ENCODE data around the gene EIPR1. TPM values are rescaled to one million over a fixed set of nuclear protein-coding genes. Genes with fewer than 3 reads are reported as not detected.

The EIPR1 gene
- polyA plus RNA-seq, 2 of the 4 experiments (the other 2 are of a cell fraction): 55.0 to 65.0 TPM

- 95% methylated on average over 6 of the region's 7 CpGs for WGBS (ENCODE audit: missing lambda C conversion rate)
- H3K4me1 ChIP-seq: no peaks in the 10 kb centered on the region
- no peak overlapping the region for H3K27ac ChIP-seq
- FAIRE-seq (no peak), DNase-seq (ENCODE audit: low read depth in 1 of 2, low spot score in 1 of 2) (no peak), ATAC-seq (no peak)
- ChIA-PET POLR2A (no interaction called here), CTCF (interaction anchor here (1.4 kb wide), 1 partner anchor 8 kb away, joined by 4 read pairs; no protein-coding TSS in a partner anchor)
- no peak overlapping the region for H3K4me3 ChIP-seq
- no peak for TF ChIP-seq ZNF302 (CRISPR knock-in tag; IDR thresholded peaks at IDR 0.05)
- TF ChIP-seq RCOR1 (IDR thresholded peaks at IDR 0.05; ENCODE audit: low read depth, low read length): no peak
- TF ChIP-seq, protein P1, sequence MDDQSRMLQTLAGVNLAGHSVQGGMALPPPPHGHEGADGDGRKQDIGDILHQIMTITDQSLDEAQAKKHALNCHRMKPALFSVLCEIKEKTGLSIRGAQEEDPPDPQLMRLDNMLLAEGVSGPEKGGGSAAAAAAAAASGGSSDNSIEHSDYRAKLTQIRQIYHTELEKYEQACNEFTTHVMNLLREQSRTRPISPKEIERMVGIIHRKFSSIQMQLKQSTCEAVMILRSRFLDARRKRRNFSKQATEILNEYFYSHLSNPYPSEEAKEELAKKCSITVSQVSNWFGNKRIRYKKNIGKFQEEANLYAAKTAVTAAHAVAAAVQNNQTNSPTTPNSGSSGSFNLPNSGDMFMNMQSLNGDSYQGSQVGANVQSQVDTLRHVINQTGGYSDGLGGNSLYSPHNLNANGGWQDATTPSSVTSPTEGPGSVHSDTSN (IDR thresholded peaks at IDR 0.05): no peak
- no peak for TF ChIP-seq EHF (CRISPR knock-in tag; IDR thresholded peaks at IDR 0.05)
- no peak for TF ChIP-seq BCL3 (IDR thresholded peaks at IDR 0.05)
- TF ChIP-seq TP53 (CRISPR knock-in tag; IDR thresholded peaks at IDR 0.05): no peak
- TF ChIP-seq, protein P2, sequence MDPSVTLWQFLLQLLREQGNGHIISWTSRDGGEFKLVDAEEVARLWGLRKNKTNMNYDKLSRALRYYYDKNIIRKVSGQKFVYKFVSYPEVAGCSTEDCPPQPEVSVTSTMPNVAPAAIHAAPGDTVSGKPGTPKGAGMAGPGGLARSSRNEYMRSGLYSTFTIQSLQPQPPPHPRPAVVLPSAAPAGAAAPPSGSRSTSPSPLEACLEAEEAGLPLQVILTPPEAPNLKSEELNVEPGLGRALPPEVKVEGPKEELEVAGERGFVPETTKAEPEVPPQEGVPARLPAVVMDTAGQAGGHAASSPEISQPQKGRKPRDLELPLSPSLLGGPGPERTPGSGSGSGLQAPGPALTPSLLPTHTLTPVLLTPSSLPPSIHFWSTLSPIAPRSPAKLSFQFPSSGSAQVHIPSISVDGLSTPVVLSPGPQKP (IDR thresholded peaks at IDR 0.05; ENCODE audit: low read depth, low read length): no peak
- TF ChIP-seq HDAC2 (IDR thresholded peaks at IDR 0.05): no peak
- no peak for TF ChIP-seq HOXA7 (CRISPR knock-in tag; IDR thresholded peaks at IDR 0.05)
- TF ChIP-seq MAX (IDR thresholded peaks at IDR 0.05): no peak
- TF ChIP-seq FOSL2 (IDR thresholded peaks at IDR 0.05): no peak
- no peak for TF ChIP-seq FOSL2 (CRISPR knock-in tag; IDR thresholded peaks at IDR 0.05)
- no peak for TF ChIP-seq NR3C1 (IDR thresholded peaks at IDR 0.05)
- TF ChIP-seq USF2 (IDR thresholded peaks at IDR 0.05): no peak
- TF ChIP-seq HEYL (CRISPR knock-in tag; IDR thresholded peaks at IDR 0.05): no peak
- TF ChIP-seq CBX2 (IDR thresholded peaks at IDR 0.05; ENCODE audit: borderline replicate concordance, low read depth): no peak
- peaks cover 8% of the 10 kb centered on the region; the same call in 1 of the 3 replicates for H3K9me3 ChIP-seq
- H3K4me2 ChIP-seq: no peak overlapping the region
Measured at GRCh38 chr2:3217646-3218045, 160.0 kb downstream of the EIPR1 start.

- FAIRE-seq (no peak), ATAC-seq (no peak), DNase-seq (ENCODE audit: low read depth in 1 of 2, low spot score in 1 of 2) (no peak)
- ChIA-PET CTCF (interaction anchor here (0.6 to 1.4 kb wide), 3 partner anchors 9 to 604 kb away, joined by 3 to 4 read pairs (median 4); no protein-coding TSS in a partner anchor), POLR2A (no interaction called here)
- no peak overlapping the region for H3K27ac ChIP-seq
- H3K4me3 ChIP-seq: no peak overlapping the region
- H3K4me1 ChIP-seq: no peaks in the 10 kb centered on the region
- whole genome bisulfite sequencing (ENCODE audit: missing lambda C conversion rate): 78% methylated on average over 7 of the region's 7 CpGs
- H3K4me2 ChIP-seq: no peak overlapping the region
- H3K9me3 ChIP-seq: peaks cover 8% of the 10 kb centered on the region; the same call in 1 of the 3 replicates
- no peak for TF ChIP-seq ATOH8 (CRISPR knock-in tag; IDR thresholded peaks at IDR 0.05; ENCODE audit: low read depth)
- TF ChIP-seq, protein P3, sequence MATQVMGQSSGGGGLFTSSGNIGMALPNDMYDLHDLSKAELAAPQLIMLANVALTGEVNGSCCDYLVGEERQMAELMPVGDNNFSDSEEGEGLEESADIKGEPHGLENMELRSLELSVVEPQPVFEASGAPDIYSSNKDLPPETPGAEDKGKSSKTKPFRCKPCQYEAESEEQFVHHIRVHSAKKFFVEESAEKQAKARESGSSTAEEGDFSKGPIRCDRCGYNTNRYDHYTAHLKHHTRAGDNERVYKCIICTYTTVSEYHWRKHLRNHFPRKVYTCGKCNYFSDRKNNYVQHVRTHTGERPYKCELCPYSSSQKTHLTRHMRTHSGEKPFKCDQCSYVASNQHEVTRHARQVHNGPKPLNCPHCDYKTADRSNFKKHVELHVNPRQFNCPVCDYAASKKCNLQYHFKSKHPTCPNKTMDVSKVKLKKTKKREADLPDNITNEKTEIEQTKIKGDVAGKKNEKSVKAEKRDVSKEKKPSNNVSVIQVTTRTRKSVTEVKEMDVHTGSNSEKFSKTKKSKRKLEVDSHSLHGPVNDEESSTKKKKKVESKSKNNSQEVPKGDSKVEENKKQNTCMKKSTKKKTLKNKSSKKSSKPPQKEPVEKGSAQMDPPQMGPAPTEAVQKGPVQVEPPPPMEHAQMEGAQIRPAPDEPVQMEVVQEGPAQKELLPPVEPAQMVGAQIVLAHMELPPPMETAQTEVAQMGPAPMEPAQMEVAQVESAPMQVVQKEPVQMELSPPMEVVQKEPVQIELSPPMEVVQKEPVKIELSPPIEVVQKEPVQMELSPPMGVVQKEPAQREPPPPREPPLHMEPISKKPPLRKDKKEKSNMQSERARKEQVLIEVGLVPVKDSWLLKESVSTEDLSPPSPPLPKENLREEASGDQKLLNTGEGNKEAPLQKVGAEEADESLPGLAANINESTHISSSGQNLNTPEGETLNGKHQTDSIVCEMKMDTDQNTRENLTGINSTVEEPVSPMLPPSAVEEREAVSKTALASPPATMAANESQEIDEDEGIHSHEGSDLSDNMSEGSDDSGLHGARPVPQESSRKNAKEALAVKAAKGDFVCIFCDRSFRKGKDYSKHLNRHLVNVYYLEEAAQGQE (IDR thresholded peaks at IDR 0.05): no peak
- TF ChIP-seq SMC3 (IDR thresholded peaks at IDR 0.05): no peak
- TF ChIP-seq CHD2 (IDR thresholded peaks at IDR 0.05; ENCODE audit: low read length, partially characterized antibody): no peak
- TF ChIP-seq USF2 (IDR thresholded peaks at IDR 0.05): no peak
- TF ChIP-seq ZC3H11A (IDR thresholded peaks at IDR 0.05): no peak
- TF ChIP-seq HOXB13 (CRISPR knock-in tag; IDR thresholded peaks at IDR 0.05; ENCODE audit: low read depth): no peak
- no peak for TF ChIP-seq EHF (CRISPR knock-in tag; IDR thresholded peaks at IDR 0.05)
- TF ChIP-seq CEBPB (IDR thresholded peaks at IDR 0.05): no peak
- no peak for TF ChIP-seq MAX (IDR thresholded peaks at IDR 0.05)
- no peak for TF ChIP-seq KDM5A (IDR thresholded peaks at IDR 0.05)
- no peak for TF ChIP-seq FOSL2 (IDR thresholded peaks at IDR 0.05)
- TF ChIP-seq FOSL2 (CRISPR knock-in tag; IDR thresholded peaks at IDR 0.05): no peak
- no peak for TF ChIP-seq TP53 (CRISPR knock-in tag; IDR thresholded peaks at IDR 0.05)
- TF ChIP-seq NPAS2 (CRISPR knock-in tag; IDR thresholded peaks at IDR 0.05; ENCODE audit: borderline replicate concordance): no peak
- no peak for TF ChIP-seq POLR2A (IDR thresholded peaks at IDR 0.05; ENCODE audit: low read length)
- TF ChIP-seq HOXB5 (CRISPR knock-in tag; IDR thresholded peaks at IDR 0.05): no peak
Measured at GRCh38 chr2:3216841-3217495, 160.7 kb downstream of the EIPR1 start.
